BLaER1 treated with 17β-estradiol and CSF1 and Interleukin-3, amounts not matched to agents 10 nM and 100 nM (cell line): ENCODE measurements around the gene GPC5.

Experiments used
- H3K27ac ChIP-seq, 11 experiments: shearing (Covaris generic); formaldehyde crosslinking; 2 replicates each; pipeline ENCODE4 v1.8.1; 2022
- H3K27me3 ChIP-seq, 11 experiments: shearing (Covaris generic); formaldehyde crosslinking; 2 replicates each; pipeline ENCODE4 v1.8.1; 2022
- H3K36me3 ChIP-seq, 11 experiments: shearing (Covaris generic); formaldehyde crosslinking; 2 replicates each; pipeline ENCODE4 v1.8.1; 2022
- H3K4me1 ChIP-seq, 10 experiments: shearing (Covaris generic); formaldehyde crosslinking; 2 replicates each; pipeline ENCODE4 v1.8.1; 2022
- H3K4me2 ChIP-seq, 11 experiments: shearing (Covaris generic); formaldehyde crosslinking; 2 replicates each; pipeline ENCODE4 v1.8.1; 2022
- H3K4me3 ChIP-seq, 10 experiments: shearing (Covaris generic); formaldehyde crosslinking; 2 replicates each; pipeline ENCODE4 v1.8.1; 2022
- H3K9ac ChIP-seq, 11 experiments: shearing (Covaris generic); formaldehyde crosslinking; 2 replicates each; pipeline ENCODE4 v1.8.1; 2022
- H3K9me3 ChIP-seq, 11 experiments: shearing (Covaris generic); formaldehyde crosslinking; replicated peaks in 1 of 11; 2 replicates each; pipeline ENCODE4 v1.8.1; 2022
- H4K20me1 ChIP-seq, 11 experiments: shearing (Covaris generic); formaldehyde crosslinking; 2 replicates each; pipeline ENCODE4 v1.8.1; 2022
- Cebpa-rat ChIP-seq, 11 experiments: shearing (Covaris generic); IDR thresholded peaks; 2 replicates each; pipeline ENCODE4 v1.8.1; 2022

GPC5 gene

GRCh38 chr13:91965511-91965910, 567.1 kb downstream of the GPC5 start:
- Histone ChIP-seq H3K4me3 (no peak overlapping the region), H3K9me3 (peaks cover 6 to 14% (median 7%) of the 10 kb centered on the region in 11 experiments; a peak in 14 of 22 replicates), H3K4me1 (no peaks in the 10 kb centered on the region), H3K4me2 (no peak overlapping the region), H3K9ac (no peak overlapping the region), H4K20me1 (no peaks in the 10 kb centered on the region), H3K27me3 (no peaks in the 10 kb centered on the region), H3K36me3 (no peaks in the 10 kb centered on the region), H3K27ac (no peak overlapping the region)
- no peak for TF ChIP-seq Cebpa-rat (IDR thresholded peaks at IDR 0.05)

GRCh38 chr13:91978571-91978970, 580.1 kb downstream of the GPC5 start:
- Histone ChIP-seq H3K4me1 (peaks cover 0 to 16% (median 9%) of the 10 kb centered on the region in 10 experiments; a peak in 14 of 20 replicates), H3K9me3 (peaks cover 10 to 19% (median 14%) of the 10 kb centered on the region in 11 experiments), H3K9ac (no peak overlapping the region), H4K20me1 (no peaks in the 10 kb centered on the region), H3K36me3 (no peaks in the 10 kb centered on the region), H3K4me3 (no peak overlapping the region), H3K27ac (no peak overlapping the region), H3K27me3 (no peaks in the 10 kb centered on the region), H3K4me2 (peak overlapping the region in 9 of 11 experiments; percentile 13 to 63 (median 50); a peak in 14 of 22 replicates)
- no peak for TF ChIP-seq Cebpa-rat (IDR thresholded peaks at IDR 0.05)

GRCh38 chr13:91986761-91987483, 588.5 kb downstream of the GPC5 start:
- no peak for TF ChIP-seq Cebpa-rat (IDR thresholded peaks at IDR 0.05)
- no peaks in the 10 kb centered on the region for H3K4me1 ChIP-seq
- no peak overlapping the region for H3K9ac ChIP-seq
- no peaks in the 10 kb centered on the region for H4K20me1 ChIP-seq
- H3K27me3 ChIP-seq, result no peaks in the 10 kb centered on the region
- no peaks in the 10 kb centered on the region for H3K36me3 ChIP-seq
- no peak overlapping the region for H3K27ac ChIP-seq
- no peak overlapping the region for H3K4me2 ChIP-seq
- no peak overlapping the region for H3K4me3 ChIP-seq
- no peaks in the 10 kb centered on the region for H3K9me3 ChIP-seq

- no peaks in the 10 kb centered on the region for H4K20me1 ChIP-seq
- no peak overlapping the region for H3K9ac ChIP-seq
- no peak overlapping the region for H3K4me2 ChIP-seq
- H3K4me3 ChIP-seq, result no peak overlapping the region
- H3K27me3 ChIP-seq, result no peaks in the 10 kb centered on the region
- H3K27ac ChIP-seq, result no peak overlapping the region
- no peaks in the 10 kb centered on the region for H3K36me3 ChIP-seq
- H3K4me1 ChIP-seq, result no peaks in the 10 kb centered on the region
- H3K9me3 ChIP-seq, result no peaks in the 10 kb centered on the region
- no peak for TF ChIP-seq Cebpa-rat (IDR thresholded peaks at IDR 0.05)
Observed at GRCh38 chr13:91988331-91988730, 589.9 kb downstream of the GPC5 start.

- Histone ChIP-seq H3K4me1 (no peaks in the 10 kb centered on the region), H3K4me2 (no peak overlapping the region), H3K4me3 (no peak overlapping the region), H3K27ac (no peak overlapping the region), H3K9me3 (peaks cover 0 to 8% (median 5%) of the 10 kb centered on the region in 11 experiments; a peak in 7 of 22 replicates), H3K27me3 (no peaks in the 10 kb centered on the region), H3K9ac (no peak overlapping the region), H4K20me1 (no peaks in the 10 kb centered on the region), H3K36me3 (no peaks in the 10 kb centered on the region)
- no peak for TF ChIP-seq Cebpa-rat (IDR thresholded peaks at IDR 0.05)
Observed at GRCh38 chr13:92012787-92013186, 614.4 kb downstream of the GPC5 start.

- no peaks in the 10 kb centered on the region for H4K20me1 ChIP-seq
- H3K27me3 ChIP-seq, result no peaks in the 10 kb centered on the region
- TF ChIP-seq Cebpa-rat (IDR thresholded peaks at IDR 0.05), result no peak
- H3K4me3 ChIP-seq, result no peak overlapping the region
- peaks cover 0 to 8% (median 5%) of the 10 kb centered on the region in 11 experiments; a peak in 7 of 22 replicates for H3K9me3 ChIP-seq
- H3K27ac ChIP-seq, result no peak overlapping the region
- H3K4me2 ChIP-seq, result no peak overlapping the region
- H3K4me1 ChIP-seq, result no peaks in the 10 kb centered on the region
- no peak overlapping the region for H3K9ac ChIP-seq
- no peaks in the 10 kb centered on the region for H3K36me3 ChIP-seq
Observed at GRCh38 chr13:92017737-92018136, 619.3 kb downstream of the GPC5 start.

- Histone ChIP-seq H3K36me3 (no peaks in the 10 kb centered on the region), H3K9me3 (no peaks in the 10 kb centered on the region), H3K27ac (no peak overlapping the region), H3K9ac (no peak overlapping the region), H3K4me1 (no peaks in the 10 kb centered on the region), H3K4me3 (no peak overlapping the region), H3K27me3 (no peaks in the 10 kb centered on the region), H3K4me2 (no peak overlapping the region), H4K20me1 (no peaks in the 10 kb centered on the region)
- TF ChIP-seq Cebpa-rat (IDR thresholded peaks at IDR 0.05), result no peak
Observed at GRCh38 chr13:92028695-92029094, 630.3 kb downstream of the GPC5 start.

- Histone ChIP-seq H3K9me3 (no peaks in the 10 kb centered on the region), H3K27me3 (no peaks in the 10 kb centered on the region), H4K20me1 (no peaks in the 10 kb centered on the region), H3K27ac (no peak overlapping the region), H3K9ac (no peak overlapping the region), H3K36me3 (no peaks in the 10 kb centered on the region), H3K4me2 (no peak overlapping the region), H3K4me3 (no peak overlapping the region), H3K4me1 (no peaks in the 10 kb centered on the region)
- TF ChIP-seq Cebpa-rat (IDR thresholded peaks at IDR 0.05), result no peak
Observed at GRCh38 chr13:92029641-92030040, 631.2 kb downstream of the GPC5 start.

GRCh38 chr13:92038905-92039304, 640.5 kb downstream of the GPC5 start:
- Histone ChIP-seq H3K27ac (no peak overlapping the region), H3K9ac (no peak overlapping the region), H3K9me3 (no peaks in the 10 kb centered on the region), H3K4me2 (no peak overlapping the region), H4K20me1 (no peaks in the 10 kb centered on the region), H3K4me3 (no peak overlapping the region), H3K36me3 (no peaks in the 10 kb centered on the region), H3K27me3 (no peaks in the 10 kb centered on the region), H3K4me1 (no peaks in the 10 kb centered on the region)
- no peak for TF ChIP-seq Cebpa-rat (IDR thresholded peaks at IDR 0.05)

GRCh38 chr13:92042522-92042921, 644.1 kb downstream of the GPC5 start:
- no peaks in the 10 kb centered on the region for H3K9me3 ChIP-seq
- H3K4me2 ChIP-seq, result no peak overlapping the region
- no peaks in the 10 kb centered on the region for H4K20me1 ChIP-seq
- no peaks in the 10 kb centered on the region for H3K4me1 ChIP-seq
- H3K4me3 ChIP-seq, result no peak overlapping the region
- TF ChIP-seq Cebpa-rat (IDR thresholded peaks at IDR 0.05), result no peak
- no peaks in the 10 kb centered on the region for H3K36me3 ChIP-seq
- H3K9ac ChIP-seq, result no peak overlapping the region
- H3K27me3 ChIP-seq, result no peaks in the 10 kb centered on the region
- no peak overlapping the region for H3K27ac ChIP-seq
